DOHH2 (cell line): ENCODE data around the gene TGM1.

ENCODE experiments used
- H3F3A ChIP-seq: fragments of 200-600 bp; sonication (generic), shearing (Covaris generic); 2 replicates; pipeline ENCODE4 v1.6.0; 2016; ENCODE audit warnings: antibody characterized with exemption, mild to moderate bottlenecking; ENCODE audit not compliant: control insufficient read depth, insufficient read depth
- H3K27ac ChIP-seq: fragments of 200-600 bp; sonication (generic); 2 replicates; pipeline ENCODE4 v1.5.1; 2014; ENCODE audit warnings: low read depth, mild to moderate bottlenecking, low read length, moderate library complexity
- H3K27me3 ChIP-seq: fragments of 200-600 bp; sonication (generic); 2 replicates; pipeline ENCODE4 v1.6.1; 2014; ENCODE audit warnings: mild to moderate bottlenecking, low read length, mixed read lengths; ENCODE audit not compliant: control insufficient read depth
- H3K36me3 ChIP-seq: fragments of 200-600 bp; sonication (generic); 2 replicates; pipeline ENCODE4 v1.6.1; 2014; ENCODE audit warnings: mild to moderate bottlenecking, low read length, moderate library complexity, mixed read lengths; ENCODE audit not compliant: control insufficient read depth
- H3K4me1 ChIP-seq: fragments of 200-600 bp; sonication (generic); 2 replicates; pipeline ENCODE4 v1.6.1; 2014; ENCODE audit warnings: mild to moderate bottlenecking, low read length, mixed read lengths; ENCODE audit not compliant: control insufficient read depth
- H3K4me2 ChIP-seq: fragments of 200-600 bp; sonication (generic); 2 replicates; pipeline ENCODE4 v1.6.0; 2014; ENCODE audit warnings: mild to moderate bottlenecking, low read length, moderate library complexity
- H3K4me3 ChIP-seq: fragments of 200-600 bp; sonication (generic); 2 replicates; pipeline ENCODE4 v1.5.1; 2014; ENCODE audit warnings: mild to moderate bottlenecking, low read length, mixed read lengths
- H3K79me2 ChIP-seq: fragments of 200-600 bp; sonication (generic); 2 replicates; pipeline ENCODE4 v1.6.1; 2014; ENCODE audit warnings: mild to moderate bottlenecking, low read length, mixed read lengths; ENCODE audit not compliant: control insufficient read depth
- H3K9me2 ChIP-seq: fragments of 200-600 bp; sonication (generic); replicated peaks from 2 replicates; pipeline ENCODE4 v1.6.1; 2014; ENCODE audit warnings: mild to moderate bottlenecking, low read length, mixed read lengths; ENCODE audit not compliant: control insufficient read depth
- H3K9me3 ChIP-seq: fragments of 200-600 bp; sonication (generic); 2 replicates; pipeline ENCODE4 v1.6.1; 2014; ENCODE audit warnings: antibody characterized with exemption, low read length, mixed read lengths; ENCODE audit not compliant: control insufficient read depth, insufficient read depth
- H4K20me1 ChIP-seq: fragments of 200-600 bp; sonication (generic); 2 replicates; pipeline ENCODE4 v1.6.0; 2014; ENCODE audit warnings: low read depth, mild to moderate bottlenecking, antibody characterized with exemption, low read length, moderate library complexity; ENCODE audit not compliant: control insufficient read depth, insufficient read depth
- EZH2phosphoT487 ChIP-seq: fragments of 200-600 bp; sonication (generic); IDR thresholded peaks from 2 replicates; pipeline ENCODE4 v1.6.1; 2017; ENCODE audit warnings: borderline replicate concordance, mild to moderate bottlenecking, antibody characterized with exemption, low read length, moderate library complexity, mixed read lengths
- TF ChIP-seq, protein P1 (sequence below): fragments of 200-600 bp; sonication (generic); IDR thresholded peaks from one replicate; pipeline ENCODE4 v1.5.1; 2014; ENCODE audit warnings: antibody characterized with exemption, mild to moderate bottlenecking, low read depth, low read length; ENCODE audit not compliant: poor library complexity, severe bottlenecking

TGM1 gene

DNA sequence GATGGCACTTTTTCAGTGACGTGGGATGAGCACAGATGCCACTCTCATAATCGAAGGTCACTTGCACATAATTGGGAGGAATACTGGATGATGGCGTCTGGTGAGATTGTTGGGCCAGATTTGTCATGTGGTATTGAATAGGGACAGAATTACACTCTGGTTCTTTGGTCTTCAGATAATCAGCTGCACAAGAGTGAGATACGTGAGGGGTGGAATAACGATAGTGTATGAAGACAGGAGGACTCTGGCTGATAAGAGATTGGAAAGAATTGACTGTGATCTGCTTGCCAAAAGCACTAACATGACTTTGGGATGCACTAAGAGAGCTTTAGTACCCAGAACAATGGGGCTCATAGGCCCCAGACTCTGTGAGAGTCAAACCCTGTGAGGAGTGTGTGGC, 15.4 kb upstream of the TGM1 start:
- Histone ChIP-seq H3K9me3 (no peaks in the 10 kb centered on the region), H3K27me3 (no peaks in the 10 kb centered on the region), H3F3A (no peaks in the 10 kb centered on the region), H3K36me3 (no peaks in the 10 kb centered on the region), H3K4me3 (no peak overlapping the region), H3K27ac (no peak overlapping the region), H3K4me2 (no peak overlapping the region), H3K4me1 (peaks cover 30% of the 10 kb centered on the region), H3K79me2 (no peaks in the 10 kb centered on the region), H3K9me2 (no peaks in the 10 kb centered on the region), H4K20me1 (no peaks in the 10 kb centered on the region)
- no peak for TF ChIP-seq EZH2phosphoT487
- TF ChIP-seq, protein P1, sequence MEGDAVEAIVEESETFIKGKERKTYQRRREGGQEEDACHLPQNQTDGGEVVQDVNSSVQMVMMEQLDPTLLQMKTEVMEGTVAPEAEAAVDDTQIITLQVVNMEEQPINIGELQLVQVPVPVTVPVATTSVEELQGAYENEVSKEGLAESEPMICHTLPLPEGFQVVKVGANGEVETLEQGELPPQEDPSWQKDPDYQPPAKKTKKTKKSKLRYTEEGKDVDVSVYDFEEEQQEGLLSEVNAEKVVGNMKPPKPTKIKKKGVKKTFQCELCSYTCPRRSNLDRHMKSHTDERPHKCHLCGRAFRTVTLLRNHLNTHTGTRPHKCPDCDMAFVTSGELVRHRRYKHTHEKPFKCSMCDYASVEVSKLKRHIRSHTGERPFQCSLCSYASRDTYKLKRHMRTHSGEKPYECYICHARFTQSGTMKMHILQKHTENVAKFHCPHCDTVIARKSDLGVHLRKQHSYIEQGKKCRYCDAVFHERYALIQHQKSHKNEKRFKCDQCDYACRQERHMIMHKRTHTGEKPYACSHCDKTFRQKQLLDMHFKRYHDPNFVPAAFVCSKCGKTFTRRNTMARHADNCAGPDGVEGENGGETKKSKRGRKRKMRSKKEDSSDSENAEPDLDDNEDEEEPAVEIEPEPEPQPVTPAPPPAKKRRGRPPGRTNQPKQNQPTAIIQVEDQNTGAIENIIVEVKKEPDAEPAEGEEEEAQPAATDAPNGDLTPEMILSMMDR = no peak

DNA sequence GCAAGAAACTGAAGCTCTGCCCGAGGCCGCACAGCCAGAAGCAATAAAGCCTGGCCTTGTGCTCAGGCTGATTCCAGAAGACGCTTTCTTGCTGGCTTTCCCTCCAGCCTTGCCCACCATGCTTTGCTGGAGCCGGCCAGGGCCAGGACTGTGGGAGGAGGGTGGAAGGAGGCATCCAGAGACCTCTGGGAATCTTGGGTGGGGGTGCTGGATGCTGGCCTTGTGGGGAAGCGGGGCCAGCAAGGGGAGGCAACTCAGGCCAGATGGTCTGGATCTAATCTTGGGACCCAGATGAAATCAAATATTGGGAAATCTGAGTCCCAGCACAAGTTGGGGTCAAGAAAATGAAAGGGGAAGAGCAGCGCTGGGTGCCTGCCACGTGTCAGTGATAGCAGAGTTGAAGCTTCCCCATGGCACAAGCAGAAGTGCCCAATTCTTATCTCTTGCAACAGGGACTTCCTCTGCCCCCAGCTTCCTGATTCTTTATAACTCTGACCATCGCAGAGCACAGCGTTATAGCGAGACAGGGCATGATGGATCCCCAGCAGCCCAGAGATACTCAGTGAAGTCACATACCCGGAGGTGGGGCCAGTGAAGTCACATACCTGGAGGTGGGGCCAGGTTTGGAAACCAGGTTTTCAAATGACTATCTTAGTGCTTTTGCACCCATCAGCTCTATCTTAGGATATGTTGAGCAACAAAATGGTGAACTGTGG, 14.8 kb upstream of the TGM1 start:
- H3K27ac ChIP-seq = no peak overlapping the region

DNA sequence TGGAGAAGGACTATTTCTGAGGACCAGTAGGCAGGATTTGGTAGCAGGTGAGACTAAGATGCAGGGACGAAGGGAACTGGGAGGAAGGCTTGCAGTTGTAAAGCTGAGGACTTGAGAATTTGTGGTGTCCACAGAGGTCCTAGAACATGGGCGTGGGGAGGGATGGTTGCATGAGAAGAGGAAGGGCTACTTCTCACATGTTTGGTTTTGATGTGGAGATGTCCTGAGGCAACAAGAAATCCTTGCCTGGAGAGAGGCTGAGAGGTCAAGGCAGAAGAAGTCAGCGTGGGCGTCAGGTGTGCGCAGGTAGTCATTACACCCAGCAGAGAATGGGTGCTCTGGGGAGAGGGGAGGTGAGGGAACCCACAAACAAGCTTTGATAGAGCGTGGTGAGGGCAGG, 14.1 kb upstream of the TGM1 start:
- no peaks in the 10 kb centered on the region for H3K36me3 ChIP-seq
- no peaks in the 10 kb centered on the region for H3K79me2 ChIP-seq
- H3K4me3 ChIP-seq = no peak overlapping the region
- H3K4me2 ChIP-seq = no peak overlapping the region
- TF ChIP-seq EZH2phosphoT487 = no peak
- TF ChIP-seq, protein P1 = no peak
- H3K27ac ChIP-seq = no peak overlapping the region
- H3K9me2 ChIP-seq = no peaks in the 10 kb centered on the region
- H3K27me3 ChIP-seq = no peaks in the 10 kb centered on the region
- no peaks in the 10 kb centered on the region for H3F3A ChIP-seq
- H4K20me1 ChIP-seq = no peaks in the 10 kb centered on the region
- peaks cover 42% of the 10 kb centered on the region for H3K4me1 ChIP-seq
- H3K9me3 ChIP-seq = no peaks in the 10 kb centered on the region

More for the DNA sequence above, 14.8 kb upstream of the TGM1 start:
- TF ChIP-seq EZH2phosphoT487 = no peak
- TF ChIP-seq, protein P1 = no peak
- Histone ChIP-seq H3K36me3 (no peaks in the 10 kb centered on the region), H3K9me3 (no peaks in the 10 kb centered on the region), H3K4me2 (no peak overlapping the region), H3K9me2 (no peaks in the 10 kb centered on the region), H3K4me3 (no peak overlapping the region), H3K4me1 (peaks cover 36% of the 10 kb centered on the region), H3K79me2 (no peaks in the 10 kb centered on the region), H3K27me3 (no peaks in the 10 kb centered on the region), H4K20me1 (no peaks in the 10 kb centered on the region), H3F3A (no peaks in the 10 kb centered on the region)
